ENCODE data around the gene SNX27.

DNA sequence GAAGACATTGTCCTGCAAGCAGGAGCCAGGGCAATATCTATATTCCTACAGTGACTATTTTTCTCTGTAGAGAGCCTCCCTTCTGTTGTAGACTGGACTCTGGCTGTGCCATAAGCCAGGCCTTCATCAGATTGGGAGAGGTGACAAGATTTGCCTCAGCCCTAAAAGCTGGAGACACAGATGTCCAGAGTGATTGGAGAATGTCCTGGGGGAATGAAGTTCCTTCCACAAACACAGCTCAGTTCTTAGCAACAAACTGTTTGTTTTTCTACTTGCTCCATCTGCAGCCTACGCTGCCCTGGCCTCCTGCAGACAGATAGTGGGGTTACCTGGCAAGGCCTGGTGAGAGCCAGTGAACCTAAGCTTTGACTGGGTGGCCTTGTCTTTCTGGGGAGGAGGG is 29.9 kb upstream of the SNX27 start:
- TF ChIP-seq ZSCAN30 (tag by site-specific recombination; IDR thresholded peaks at IDR 0.05): no peak
- TF ChIP-seq, protein P1, sequence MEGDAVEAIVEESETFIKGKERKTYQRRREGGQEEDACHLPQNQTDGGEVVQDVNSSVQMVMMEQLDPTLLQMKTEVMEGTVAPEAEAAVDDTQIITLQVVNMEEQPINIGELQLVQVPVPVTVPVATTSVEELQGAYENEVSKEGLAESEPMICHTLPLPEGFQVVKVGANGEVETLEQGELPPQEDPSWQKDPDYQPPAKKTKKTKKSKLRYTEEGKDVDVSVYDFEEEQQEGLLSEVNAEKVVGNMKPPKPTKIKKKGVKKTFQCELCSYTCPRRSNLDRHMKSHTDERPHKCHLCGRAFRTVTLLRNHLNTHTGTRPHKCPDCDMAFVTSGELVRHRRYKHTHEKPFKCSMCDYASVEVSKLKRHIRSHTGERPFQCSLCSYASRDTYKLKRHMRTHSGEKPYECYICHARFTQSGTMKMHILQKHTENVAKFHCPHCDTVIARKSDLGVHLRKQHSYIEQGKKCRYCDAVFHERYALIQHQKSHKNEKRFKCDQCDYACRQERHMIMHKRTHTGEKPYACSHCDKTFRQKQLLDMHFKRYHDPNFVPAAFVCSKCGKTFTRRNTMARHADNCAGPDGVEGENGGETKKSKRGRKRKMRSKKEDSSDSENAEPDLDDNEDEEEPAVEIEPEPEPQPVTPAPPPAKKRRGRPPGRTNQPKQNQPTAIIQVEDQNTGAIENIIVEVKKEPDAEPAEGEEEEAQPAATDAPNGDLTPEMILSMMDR (tag by site-specific recombination; IDR thresholded peaks at IDR 0.05): no peak
- no peak for TF ChIP-seq ZNF76 (tag by site-specific recombination; IDR thresholded peaks at IDR 0.05; ENCODE audit: borderline replicate concordance, low read depth)
- TF ChIP-seq ZNF596 (tag by site-specific recombination; IDR thresholded peaks at IDR 0.05): no peak
- no peak for TF ChIP-seq KLF9 (tag by site-specific recombination; IDR thresholded peaks at IDR 0.05; ENCODE audit: low read depth)
- no peak for TF ChIP-seq ZNF174 (tag by site-specific recombination; IDR thresholded peaks at IDR 0.05)
- TF ChIP-seq, protein P2, sequence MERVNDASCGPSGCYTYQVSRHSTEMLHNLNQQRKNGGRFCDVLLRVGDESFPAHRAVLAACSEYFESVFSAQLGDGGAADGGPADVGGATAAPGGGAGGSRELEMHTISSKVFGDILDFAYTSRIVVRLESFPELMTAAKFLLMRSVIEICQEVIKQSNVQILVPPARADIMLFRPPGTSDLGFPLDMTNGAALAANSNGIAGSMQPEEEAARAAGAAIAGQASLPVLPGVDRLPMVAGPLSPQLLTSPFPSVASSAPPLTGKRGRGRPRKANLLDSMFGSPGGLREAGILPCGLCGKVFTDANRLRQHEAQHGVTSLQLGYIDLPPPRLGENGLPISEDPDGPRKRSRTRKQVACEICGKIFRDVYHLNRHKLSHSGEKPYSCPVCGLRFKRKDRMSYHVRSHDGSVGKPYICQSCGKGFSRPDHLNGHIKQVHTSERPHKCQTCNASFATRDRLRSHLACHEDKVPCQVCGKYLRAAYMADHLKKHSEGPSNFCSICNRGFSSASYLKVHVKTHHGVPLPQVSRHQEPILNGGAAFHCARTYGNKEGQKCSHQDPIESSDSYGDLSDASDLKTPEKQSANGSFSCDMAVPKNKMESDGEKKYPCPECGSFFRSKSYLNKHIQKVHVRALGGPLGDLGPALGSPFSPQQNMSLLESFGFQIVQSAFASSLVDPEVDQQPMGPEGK (tag by site-specific recombination; IDR thresholded peaks at IDR 0.05): no peak
- no peak for TF ChIP-seq ZNF350 (tag by site-specific recombination; IDR thresholded peaks at IDR 0.05)
- no peak for TF ChIP-seq ZNF626 (tag by site-specific recombination; IDR thresholded peaks at IDR 0.05)
